Stimulated activated CD4-positive, alpha-beta T cell treated with anti-CD3 and anti-CD28 coated beads, Interleukin-2, amount 100 ng/mL, for 24 hours (primary cell): ENCODE data around the gene KRTAP5-7.
"Not testable (repeated sequence)": the region's sequence is repeated elsewhere in the genome, so short reads cannot be mapped to it uniquely, and the experiment has no call there.

Experiments used
- DNase-seq, 2 donors: peaks; one replicate each; pipeline ENCODE4 v3.0.0-alpha.2; 2020

KRTAP5-7 gene

DNA sequence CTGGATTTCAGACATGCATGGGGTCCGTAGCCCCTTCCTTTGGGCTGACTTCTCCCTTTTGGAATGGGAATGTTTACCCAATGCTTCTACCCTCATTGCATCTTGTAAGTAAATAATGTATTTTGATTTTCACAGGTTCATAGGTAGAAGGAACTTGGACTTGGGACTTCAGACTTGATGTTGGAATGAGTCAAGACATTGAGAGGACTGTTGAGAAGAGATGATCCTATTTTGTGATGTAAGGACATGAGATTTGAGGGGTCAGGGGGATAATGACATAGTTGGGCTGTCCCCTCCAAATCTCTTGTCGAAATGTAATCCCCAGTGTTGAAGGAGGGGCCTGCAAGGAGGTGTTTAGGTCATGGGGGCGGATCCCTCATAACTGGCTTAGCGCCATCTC is 37.4 kb downstream of the KRTAP5-7 start:
- no peak for DNase-seq

DNA sequence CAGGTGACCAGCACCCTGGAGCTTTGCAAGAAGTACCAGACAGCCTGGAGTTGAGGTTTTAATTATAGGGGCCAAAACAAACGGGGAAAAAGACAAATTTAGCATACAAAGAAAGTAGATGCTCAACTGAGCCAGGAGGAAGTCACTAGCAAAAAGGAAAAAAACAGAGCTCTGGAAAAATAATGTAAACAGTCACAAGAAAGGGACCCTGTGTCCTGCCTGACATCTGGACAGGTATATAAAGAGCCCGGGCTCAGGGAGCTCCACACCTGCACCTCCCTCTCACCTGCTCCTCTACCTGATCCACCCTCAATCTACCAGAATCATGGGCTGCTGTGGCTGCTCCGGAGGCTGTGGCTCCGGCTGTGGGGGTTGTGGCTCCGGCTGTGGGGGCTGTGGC is 38.2 kb downstream of the KRTAP5-7 start, which contains the start of gene KRTAP5-10:
Gene KRTAP5-10, plus strand, starts transcription at position 301 of the 400 bp plus-strand sequence. Its CDS starts 25 bp downstream, at position 326.
- DNase-seq: no peak

GRCh38 chr11:71566081-71566620 is 39.1 kb downstream of the KRTAP5-7 start:
- no peak for DNase-seq

- DNase-seq: not testable (repeated sequence)
These were observed 39.8 kb downstream of the KRTAP5-7 start for GRCh38 chr11:71566626-71567599.

DNA sequence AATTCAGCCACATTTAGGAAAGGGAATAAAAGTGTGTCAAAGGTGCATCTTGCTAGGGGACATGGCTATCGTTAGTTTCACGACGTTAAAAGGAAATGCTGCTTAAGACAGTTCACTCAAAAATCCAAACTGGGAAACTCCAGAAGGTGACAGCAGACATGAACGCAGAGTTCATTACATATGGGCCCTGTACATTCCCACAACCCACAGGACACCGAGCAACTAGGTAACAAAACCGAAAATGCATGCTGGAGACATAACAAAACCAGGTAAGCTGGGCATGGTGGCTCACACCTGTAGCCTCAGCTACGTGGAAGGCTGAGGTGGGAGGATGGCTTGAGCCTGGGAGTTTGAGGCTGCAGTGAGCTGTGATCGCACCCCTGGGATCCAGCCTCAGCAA is 40.6 kb downstream of the KRTAP5-7 start:
- DNase-seq: not testable (repeated sequence)

- no peak for DNase-seq
These were observed 41.8 kb downstream of the KRTAP5-7 start for GRCh38 chr11:71568704-71569349.

GRCh38 chr11:71571101-71571850 is 44.2 kb downstream of the KRTAP5-7 start:
- not testable (repeated sequence) for DNase-seq

GRCh38 chr11:71572811-71573210 is 45.7 kb downstream of the KRTAP5-7 start:
- DNase-seq: no peak

GRCh38 chr11:71574418-71574817 is 47.4 kb downstream of the KRTAP5-7 start:
- no peak for DNase-seq

GRCh38 chr11:71575723-71576424 is 48.8 kb downstream of the KRTAP5-7 start:
- DNase-seq: no peak

DNA sequence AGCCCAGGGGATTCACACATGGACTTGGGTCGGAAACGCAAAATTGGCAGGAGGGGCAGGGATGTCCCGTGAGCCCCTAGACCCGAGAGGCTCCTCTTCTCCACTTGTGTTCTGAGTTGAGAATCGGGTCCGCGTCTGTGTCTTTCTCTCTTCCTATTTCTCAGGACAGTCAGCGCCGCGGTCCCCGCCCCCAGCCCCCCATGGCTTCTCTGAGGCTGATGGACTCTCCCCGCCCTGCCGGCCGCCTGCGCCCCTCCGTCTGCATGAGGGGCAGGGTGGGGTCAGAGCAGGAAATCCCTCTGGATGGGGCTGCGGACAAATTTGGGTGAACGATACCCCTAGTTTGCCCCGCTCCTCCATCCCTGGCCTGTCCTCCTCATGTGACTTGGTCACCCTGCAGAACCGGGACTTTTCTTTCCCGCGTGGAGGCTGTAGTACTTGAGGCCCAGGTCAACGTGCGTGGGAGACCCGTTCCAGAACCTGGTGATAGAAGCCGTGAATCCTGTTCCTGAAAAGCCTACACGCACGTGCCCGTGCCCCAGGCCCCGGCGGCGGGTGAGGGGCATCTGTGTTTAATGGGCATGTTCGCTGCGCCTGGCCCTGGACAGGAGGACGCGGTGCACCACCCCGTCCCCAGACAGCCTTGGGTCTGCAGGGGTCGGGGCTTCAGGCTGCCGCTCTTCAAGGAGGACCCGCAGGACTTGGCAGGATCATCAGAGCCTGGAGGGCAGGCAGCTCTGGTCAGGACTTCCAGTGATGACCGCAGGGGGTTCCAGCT is 49.8 kb downstream of the KRTAP5-7 start:
- DNase-seq: not testable (repeated sequence)

DNA sequence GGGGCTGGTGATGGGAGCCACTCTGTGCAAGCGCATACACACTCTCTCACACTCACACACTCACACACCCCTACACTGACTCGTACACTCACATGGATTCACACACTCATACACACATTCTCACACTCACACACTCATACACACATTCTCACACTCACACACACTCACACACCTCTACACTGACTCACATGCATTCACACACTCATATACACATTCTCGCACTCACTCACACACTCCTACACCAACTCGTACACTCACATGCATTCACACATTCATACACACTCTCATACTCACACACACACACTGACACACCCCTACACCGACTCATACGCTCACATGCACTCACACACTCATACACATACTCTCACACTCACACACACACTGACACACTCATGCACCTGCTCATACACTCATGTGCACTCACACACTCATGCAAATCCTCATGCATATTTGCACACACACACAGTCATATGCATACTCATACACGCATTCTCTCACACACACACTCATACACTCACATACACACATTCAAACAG is 50.5 kb downstream of the KRTAP5-7 start:
- DNase-seq: no peak
